Suprapubic skin (tissue), 4 donors: ENCODE measurements around the gene SGCD. TPM values are rescaled to one million over a fixed set of nuclear protein-coding genes. Genes with fewer than 3 reads are reported as not detected.
A peak's percentile ranks its signal among the peaks of the same experiment; 100 is the strongest.
"Not testable (repeated sequence)": the region's sequence is repeated elsewhere in the genome, so short reads cannot be mapped to it uniquely, and the experiment has no call there.

Source experiments
- DNase-seq, 2 donors: peaks; one replicate each; pipeline ENCODE4 v3.0.0-alpha.2; 2019; ENCODE audit warnings: low spot score in 2 of 2
- H3K27ac ChIP-seq: fragments of 200-600 bp; sonication (generic); one replicate; pipeline ENCODE4 v1.5.1; 2019
- H3K27me3 ChIP-seq: fragments of 200-600 bp; sonication (generic); one replicate; pipeline ENCODE4 v1.5.1; 2019
- H3K36me3 ChIP-seq: fragments of 200-600 bp; sonication (generic); one replicate; pipeline ENCODE4 v1.5.1; 2019
- H3K4me1 ChIP-seq: fragments of 200-600 bp; sonication (generic); one replicate; pipeline ENCODE4 v1.5.1; 2019
- H3K4me3 ChIP-seq: fragments of 200-600 bp; sonication (generic); one replicate; pipeline ENCODE4 v1.5.1; 2019; ENCODE audit warnings: mild to moderate bottlenecking
- H3K9me3 ChIP-seq: fragments of 200-600 bp; sonication (generic); one replicate; pipeline ENCODE4 v1.5.1; 2019
- CTCF ChIP-seq, 2 donors: fragments of 200-600 bp in 1 of 2; fragments of 450-650 bp in 1 of 2; sonication (generic) in 1 of 2; IDR thresholded peaks; one replicate each; pipeline ENCODE4 v1.5.1; 2016 to 2019; ENCODE audit warnings: antibody characterized with exemption in 2 of 2, mild to moderate bottlenecking in 1 of 2, moderate library complexity in 1 of 2
- EP300 ChIP-seq: sonication (generic); formaldehyde crosslinking; IDR thresholded peaks from one replicate; pipeline ENCODE4 v1.6.1; 2017; ENCODE audit warnings: antibody characterized with exemption
- POLR2A ChIP-seq, 2 donors: fragments of 450-650 bp; IDR thresholded peaks; one replicate each; pipeline ENCODE4 v1.6.1; 2017; ENCODE audit warnings: antibody characterized with exemption in 2 of 2, mild to moderate bottlenecking in 2 of 2, moderate library complexity in 2 of 2
- POLR2AphosphoS5 ChIP-seq, 3 donors: sonication (generic); formaldehyde crosslinking; IDR thresholded peaks; one replicate each; pipeline ENCODE4 v1.6.1; 2017; ENCODE audit warnings: antibody characterized with exemption in 3 of 3
- WGBS: methylation state at CpG from one replicate; pipeline ENCODE4 v1.1.5; 2018; 5-methylcytosine and 5-hydroxymethylcytosine counted together
- total RNA-seq, 4 donors: library from RNA; depleted of rRNA; stranded (reverse); fragments of >200 nt; gene quantifications; one replicate each; pipeline ENCODE4 v1.1.0, GENCODE V29; 2016

The SGCD gene
- total RNA-seq, 4 donors from 2014 or later: 1.2 to 5.7 (median 3.9) TPM

GRCh38 chr5:156595132-156595787 lies 268.3 kb downstream of the SGCD start:
- TF ChIP-seq CTCF (IDR thresholded peaks at IDR 0.05): peak in 1 of 2 donors; percentile 9
- TF ChIP-seq EP300: peak; percentile 94
- TF ChIP-seq POLR2AphosphoS5 (IDR thresholded peaks at IDR 0.05): peak in 1 of 3 donors; percentile 16
- no peak for TF ChIP-seq POLR2A (IDR thresholded peaks at IDR 0.05)
- H3K27me3 ChIP-seq: no peaks in the 10 kb centered on the region
- no peaks in the 10 kb centered on the region for H3K36me3 ChIP-seq
- WGBS: 65% methylated on average over 4 of the region's 4 CpGs
- no peaks in the 10 kb centered on the region for H3K4me1 ChIP-seq
- H3K9me3 ChIP-seq: no peaks in the 10 kb centered on the region
- H3K27ac ChIP-seq: no peak overlapping the region
- no peak overlapping the region for H3K4me3 ChIP-seq
- DNase-seq: no peak

DNA sequence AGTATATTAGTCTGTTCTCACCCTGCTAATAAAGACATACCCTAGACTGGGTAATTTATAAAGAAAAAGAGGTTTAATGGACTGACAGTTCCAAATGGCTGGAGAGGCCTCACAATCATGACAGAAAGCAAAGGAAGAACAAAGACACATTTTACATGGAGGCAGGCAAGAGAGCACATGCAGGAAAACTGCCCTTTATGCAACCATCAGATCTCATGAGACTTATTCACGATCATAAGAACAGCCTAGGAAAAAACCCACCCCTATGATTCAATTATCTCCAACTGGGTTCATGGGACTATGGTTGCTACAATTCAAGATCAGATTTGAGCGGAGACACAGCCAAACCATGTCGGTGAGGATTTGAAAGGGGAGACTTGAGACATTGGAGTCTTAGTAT lies 270.3 kb downstream of the SGCD start:
- TF ChIP-seq POLR2AphosphoS5 (IDR thresholded peaks at IDR 0.05): no peak
- no peak for TF ChIP-seq EP300
- TF ChIP-seq CTCF (IDR thresholded peaks at IDR 0.05): no peak
- no peak for TF ChIP-seq POLR2A (IDR thresholded peaks at IDR 0.05)
- peaks cover 2% of the 10 kb centered on the region for H3K9me3 ChIP-seq
- no peak overlapping the region for H3K4me3 ChIP-seq
- no peaks in the 10 kb centered on the region for H3K27me3 ChIP-seq
- WGBS: 89% methylated on average over 3 of the region's 3 CpGs
- no peaks in the 10 kb centered on the region for H3K4me1 ChIP-seq
- no peaks in the 10 kb centered on the region for H3K36me3 ChIP-seq
- H3K27ac ChIP-seq: no peak overlapping the region
- DNase-seq: no peak

- WGBS: 63% methylated on average over 2 of the region's 2 CpGs
- Histone ChIP-seq H3K4me1 (no peaks in the 10 kb centered on the region), H3K4me3 (no peak overlapping the region), H3K36me3 (no peaks in the 10 kb centered on the region), H3K27me3 (no peaks in the 10 kb centered on the region), H3K27ac (no peak overlapping the region), H3K9me3 (peaks cover 10% of the 10 kb centered on the region)
- no peak for DNase-seq
- TF ChIP-seq POLR2A (IDR thresholded peaks at IDR 0.05): no peak
- no peak for TF ChIP-seq EP300
- TF ChIP-seq CTCF (IDR thresholded peaks at IDR 0.05): no peak
- TF ChIP-seq POLR2AphosphoS5 (IDR thresholded peaks at IDR 0.05): no peak
These were observed 272.0 kb downstream of the SGCD start for GRCh38 chr5:156598964-156599363.

- DNase-seq, H3K36me3 ChIP-seq, H3K27ac ChIP-seq, H3K27me3 ChIP-seq, H3K4me3 ChIP-seq, H3K9me3 ChIP-seq, H3K4me1 ChIP-seq: not testable (repeated sequence)
- 97% methylated on average over 11 of the region's 11 CpGs for WGBS
These were observed 283.6 kb downstream of the SGCD start for GRCh38 chr5:156610582-156610981.

DNA sequence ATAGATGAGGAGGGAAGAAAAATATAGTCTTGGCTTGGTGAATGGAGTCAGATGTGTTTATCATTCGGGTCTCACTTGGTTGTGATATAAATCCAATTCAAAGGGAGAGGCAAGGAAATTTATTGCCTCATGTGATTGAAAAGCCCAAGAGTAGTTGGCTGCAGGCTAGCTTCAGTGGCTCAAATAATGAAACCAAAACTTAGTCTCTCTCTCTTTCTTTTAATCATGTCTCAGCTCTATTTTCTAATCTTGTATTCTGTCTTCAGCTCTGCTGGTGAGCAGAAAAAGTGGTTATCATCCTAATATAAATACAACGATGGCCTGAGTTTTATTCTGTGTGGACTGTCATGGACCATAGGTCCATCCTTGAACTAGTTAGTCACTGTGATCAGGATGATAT lies 288.9 kb downstream of the SGCD start:
- 88% methylated on average over 2 of the region's 2 CpGs for WGBS
- Histone ChIP-seq H3K4me1 (no peaks in the 10 kb centered on the region), H3K36me3 (no peaks in the 10 kb centered on the region), H3K27me3 (no peaks in the 10 kb centered on the region), H3K27ac (no peak overlapping the region), H3K4me3 (no peak overlapping the region), H3K9me3 (no peaks in the 10 kb centered on the region)
- no peak for TF ChIP-seq POLR2AphosphoS5 (IDR thresholded peaks at IDR 0.05)
- no peak for TF ChIP-seq POLR2A (IDR thresholded peaks at IDR 0.05)
- no peak for TF ChIP-seq CTCF (IDR thresholded peaks at IDR 0.05)
- no peak for TF ChIP-seq EP300
- no peak for DNase-seq

DNA sequence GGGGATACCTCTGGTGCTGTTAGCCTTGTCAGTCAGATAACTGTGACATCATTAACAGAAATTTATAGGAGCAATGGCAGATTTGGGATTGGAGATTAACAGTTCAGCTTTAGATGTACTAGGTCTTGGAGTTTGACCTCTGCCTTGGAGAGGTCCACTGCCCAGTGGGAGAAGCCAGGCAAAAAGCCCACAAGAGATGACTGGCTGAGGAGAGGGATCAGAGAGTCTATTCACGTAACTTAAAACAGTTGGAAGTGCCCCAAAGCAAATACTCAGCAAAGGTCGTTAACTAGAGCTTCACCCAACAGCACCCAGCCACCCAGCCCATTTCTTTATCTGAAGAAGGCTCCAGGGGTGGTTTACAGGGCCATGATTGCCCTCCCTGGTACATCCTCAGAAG lies 290.5 kb downstream of the SGCD start:
- WGBS: 82% methylated on average over 2 of the region's 2 CpGs
- no peak for TF ChIP-seq POLR2A (IDR thresholded peaks at IDR 0.05)
- TF ChIP-seq CTCF (IDR thresholded peaks at IDR 0.05): no peak
- no peak for TF ChIP-seq EP300
- TF ChIP-seq POLR2AphosphoS5 (IDR thresholded peaks at IDR 0.05): no peak
- Histone ChIP-seq H3K36me3 (no peaks in the 10 kb centered on the region), H3K9me3 (no peaks in the 10 kb centered on the region), H3K27me3 (no peaks in the 10 kb centered on the region), H3K27ac (no peak overlapping the region), H3K4me3 (no peak overlapping the region), H3K4me1 (no peaks in the 10 kb centered on the region)
- no peak for DNase-seq
